ENCODE results near the gene TIRAP. TPM values are rescaled to one million over a fixed set of nuclear protein-coding genes. Genes with fewer than 3 reads are reported as not detected.

The TIRAP gene
- total and polyA plus RNA-seq, 11 donors: 4.0 to 9.5 (median 6.1) TPM

DNA sequence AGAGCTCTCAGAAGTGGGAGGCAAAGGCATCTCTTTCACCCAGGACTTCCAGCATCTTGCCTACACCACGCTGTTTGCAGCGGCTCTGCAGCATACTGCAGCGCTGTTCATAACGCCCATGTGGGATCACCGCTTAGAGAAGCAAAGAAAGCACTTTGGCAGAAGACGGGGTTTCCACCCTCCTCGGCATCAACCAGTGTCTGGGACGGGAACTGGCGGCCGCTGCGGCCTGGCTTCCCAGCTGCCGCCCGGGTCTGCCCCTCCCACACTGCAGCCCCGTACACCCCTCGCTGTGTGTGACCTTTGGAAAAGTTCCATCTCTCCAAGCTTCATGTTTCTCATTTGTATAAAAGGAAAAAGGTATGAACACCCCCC lies 545 bp upstream of the TIRAP start:
- DNase-seq (peak; percentile 47 to 72 (median 52)), ATAC-seq (peak; percentile 63 to 77 (median 73))
- no peaks in the 10 kb centered on the region for H3K9me3 ChIP-seq
- no peaks in the 10 kb centered on the region for H3K27me3 ChIP-seq
- 2 to 6% (median 3%) methylated on average over 15 of the region's 15 CpGs for WGBS, 4 donors
- peak overlapping the region; percentile 59 to 88 (median 80) for H3K4me3 ChIP-seq
- peaks cover 0 to 19% (median 9%) of the 10 kb centered on the region in 9 donors for H3K36me3 ChIP-seq
- intact Hi-C loops (cut with DNase I): loop anchor here in 1 of 10 donors (2.0 kb wide), 1 partner anchor 14 kb away; the partner anchor contains the start of genes FOXRED1 and SRPRA
- H3K27ac ChIP-seq: peak overlapping the region; percentile 76 to 97 (median 92)
- H3K4me1 ChIP-seq: peaks cover 0 to 45% (median 9%) of the 10 kb centered on the region in 12 donors
- no peak for TF ChIP-seq POLR2A (IDR thresholded peaks at IDR 0.05)
- TF ChIP-seq, protein P1, sequence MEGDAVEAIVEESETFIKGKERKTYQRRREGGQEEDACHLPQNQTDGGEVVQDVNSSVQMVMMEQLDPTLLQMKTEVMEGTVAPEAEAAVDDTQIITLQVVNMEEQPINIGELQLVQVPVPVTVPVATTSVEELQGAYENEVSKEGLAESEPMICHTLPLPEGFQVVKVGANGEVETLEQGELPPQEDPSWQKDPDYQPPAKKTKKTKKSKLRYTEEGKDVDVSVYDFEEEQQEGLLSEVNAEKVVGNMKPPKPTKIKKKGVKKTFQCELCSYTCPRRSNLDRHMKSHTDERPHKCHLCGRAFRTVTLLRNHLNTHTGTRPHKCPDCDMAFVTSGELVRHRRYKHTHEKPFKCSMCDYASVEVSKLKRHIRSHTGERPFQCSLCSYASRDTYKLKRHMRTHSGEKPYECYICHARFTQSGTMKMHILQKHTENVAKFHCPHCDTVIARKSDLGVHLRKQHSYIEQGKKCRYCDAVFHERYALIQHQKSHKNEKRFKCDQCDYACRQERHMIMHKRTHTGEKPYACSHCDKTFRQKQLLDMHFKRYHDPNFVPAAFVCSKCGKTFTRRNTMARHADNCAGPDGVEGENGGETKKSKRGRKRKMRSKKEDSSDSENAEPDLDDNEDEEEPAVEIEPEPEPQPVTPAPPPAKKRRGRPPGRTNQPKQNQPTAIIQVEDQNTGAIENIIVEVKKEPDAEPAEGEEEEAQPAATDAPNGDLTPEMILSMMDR (IDR thresholded peaks at IDR 0.05): no peak

DNA sequence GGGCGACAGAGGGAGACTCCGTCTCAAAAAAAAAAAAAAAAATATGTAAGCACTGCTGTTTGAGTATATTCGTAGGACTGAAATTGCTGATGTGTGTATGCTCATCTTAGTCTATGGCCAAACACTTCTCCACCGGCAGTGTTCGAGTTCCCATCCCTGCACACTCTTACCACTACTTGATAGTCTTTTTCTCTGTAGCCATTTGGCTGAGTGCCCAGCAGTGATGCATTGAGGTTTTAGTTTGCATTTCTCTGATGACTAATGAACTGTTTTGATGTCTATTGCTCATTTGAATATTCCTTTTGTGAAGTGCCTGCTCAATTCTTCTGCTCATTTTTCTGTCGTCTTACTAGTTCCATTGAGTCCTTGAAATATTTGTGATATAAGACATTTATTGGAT lies 1.9 kb downstream of the TIRAP start:
- intact Hi-C loops (cut with DNase I): no loop called here

DNA sequence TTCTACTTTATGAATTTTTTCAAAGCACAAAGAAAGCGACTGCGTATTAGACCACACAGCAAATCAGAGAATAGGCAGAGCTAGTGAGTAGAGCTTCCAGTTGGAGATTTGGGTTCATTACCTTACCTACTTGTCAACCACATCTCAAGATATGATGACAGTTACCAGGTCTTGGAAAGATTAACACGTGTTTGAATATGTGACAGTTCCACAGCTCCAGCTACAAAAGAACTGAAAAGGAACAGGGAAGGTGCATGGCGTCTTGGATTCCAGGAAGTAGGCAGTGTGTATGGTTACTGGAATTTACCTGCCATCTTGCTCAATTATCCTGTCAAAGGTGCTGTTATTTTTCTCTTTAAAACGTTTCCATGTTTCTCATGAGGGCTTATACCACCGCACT lies 5.3 kb downstream of the TIRAP start:
- no peak for TF ChIP-seq POLR2A (IDR thresholded peaks at IDR 0.05)
- TF ChIP-seq, protein P1 (IDR thresholded peaks at IDR 0.05): no peak
- H3K27ac ChIP-seq: no peak overlapping the region
- H3K36me3 ChIP-seq: peaks cover 0 to 61% (median 39%) of the 10 kb centered on the region in 9 donors
- H3K4me3 ChIP-seq: no peak overlapping the region
- DNase-seq (no peak), ATAC-seq (no peak)
- 77 to 81% (median 80%) methylated on average over 6 of the region's 6 CpGs for WGBS, 4 donors
- intact Hi-C loops (cut with DNase I): no loop called here
- peaks cover 0 to 20% (median 1%) of the 10 kb centered on the region in 12 donors for H3K4me1 ChIP-seq
- no peaks in the 10 kb centered on the region for H3K9me3 ChIP-seq
- H3K27me3 ChIP-seq: no peaks in the 10 kb centered on the region

More for the DNA sequence above, 1.9 kb downstream of the TIRAP start:
- Histone ChIP-seq H3K9me3 (no peaks in the 10 kb centered on the region), H3K36me3 (peaks cover 0 to 29% (median 11%) of the 10 kb centered on the region in 9 donors), H3K4me1 (peaks cover 0 to 45% (median 9%) of the 10 kb centered on the region in 12 donors), H3K27ac (no peak overlapping the region), H3K4me3 (peak overlapping the region in 1 of 12 donors; percentile 8), H3K27me3 (no peaks in the 10 kb centered on the region)
- 58 to 72% (median 66%) methylated on average over 6 of the region's 6 CpGs for WGBS, 4 donors
- TF ChIP-seq, protein P1 (IDR thresholded peaks at IDR 0.05): no peak
- TF ChIP-seq POLR2A (IDR thresholded peaks at IDR 0.05): no peak
- peak in 2 of 5 donors; percentile 53 to 71 for DNase-seq
- ATAC-seq: no peak

DNA sequence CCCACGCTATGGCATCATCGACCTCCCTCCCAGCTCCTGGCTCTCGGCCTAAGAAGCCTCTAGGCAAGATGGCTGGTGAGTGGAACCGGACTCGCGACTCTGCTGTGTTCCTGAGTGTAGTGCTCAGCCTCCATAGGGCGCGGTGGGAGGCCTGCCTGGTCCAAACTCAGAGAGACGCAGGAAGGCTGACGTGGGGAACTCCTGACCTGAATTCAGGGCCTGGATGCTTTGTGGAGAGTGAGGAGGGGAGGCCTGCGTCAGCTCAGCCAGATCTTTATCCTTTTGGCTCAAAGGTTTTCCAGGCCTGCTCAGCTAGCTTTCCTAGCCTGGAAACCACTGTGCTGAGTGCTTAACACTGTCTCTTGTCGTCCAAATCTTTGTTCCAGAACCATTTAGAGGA lies 8.0 kb downstream of the TIRAP start:
- 82 to 90% (median 83%) methylated on average over 10 to 12 of the region's 12 CpGs for WGBS, 4 donors
- DNase-seq: no peak
- H3K9me3 ChIP-seq: no peaks in the 10 kb centered on the region
- peaks cover 0 to 80% (median 62%) of the 10 kb centered on the region in 9 donors for H3K36me3 ChIP-seq
- no peaks in the 10 kb centered on the region for H3K4me1 ChIP-seq
- intact Hi-C loops (cut with DNase I): no loop called here
- TF ChIP-seq POLR2A (IDR thresholded peaks at IDR 0.05): no peak
- TF ChIP-seq, protein P1 (IDR thresholded peaks at IDR 0.05): no peak
- no peak overlapping the region for H3K27ac ChIP-seq
- no peaks in the 10 kb centered on the region for H3K27me3 ChIP-seq
- ATAC-seq: peak in 1 of 4 donors; percentile 8
- H3K4me3 ChIP-seq: no peak overlapping the region

Measured in heart left ventricle (tissue), 16 donors.